GM18508 (cell line): ENCODE measurements around the gene MICAL2.
A peak's percentile ranks its signal among the peaks of the same experiment; 100 is the strongest.

Experiments
- ATAC-seq: cut with Tn5 transposase; IDR thresholded peaks from one replicate; pipeline ENCODE4 v1.9.1; 2021; ENCODE audit warnings: moderate number of reproducible peaks; ENCODE audit not compliant: insufficient read depth, unreplicated experiment

The MICAL2 gene

GRCh38 chr11:12165237-12165875, 55.0 kb downstream of the MICAL2 start:
- no peak for ATAC-seq

GRCh38 chr11:12166299-12167060, 56.1 kb downstream of the MICAL2 start:
- ATAC-seq = no peak

GRCh38 chr11:12167061-12168000, 56.9 kb downstream of the MICAL2 start:
- no peak for ATAC-seq

- ATAC-seq = no peak
These were observed 57.7 kb downstream of the MICAL2 start for GRCh38 chr11:12168114-12168513.

- ATAC-seq = no peak
These were observed 59.4 kb downstream of the MICAL2 start for GRCh38 chr11:12169822-12170221.

- ATAC-seq = no peak
These were observed 60.1 kb downstream of the MICAL2 start for GRCh38 chr11:12170501-12170900.

- ATAC-seq = no peak
These were observed 60.6 kb downstream of the MICAL2 start for GRCh38 chr11:12170984-12171383.

- ATAC-seq = no peak
These were observed 61.5 kb downstream of the MICAL2 start for GRCh38 chr11:12171921-12172320.

GRCh38 chr11:12172493-12173013, 62.2 kb downstream of the MICAL2 start:
- ATAC-seq = no peak

GRCh38 chr11:12173111-12173510, 62.7 kb downstream of the MICAL2 start:
- ATAC-seq = no peak

GRCh38 chr11:12174128-12174476, 63.7 kb downstream of the MICAL2 start:
- ATAC-seq = peak; percentile 20

GRCh38 chr11:12174477-12175143, 64.2 kb downstream of the MICAL2 start:
- peak; percentile 68 for ATAC-seq

- ATAC-seq = no peak
These were observed 65.4 kb downstream of the MICAL2 start for GRCh38 chr11:12175694-12176241.

GRCh38 chr11:12176410-12176809, 66.0 kb downstream of the MICAL2 start:
- ATAC-seq = no peak

- ATAC-seq = no peak
These were observed 67.4 kb downstream of the MICAL2 start for GRCh38 chr11:12177739-12178338.

- ATAC-seq = no peak
These were observed 68.6 kb downstream of the MICAL2 start for GRCh38 chr11:12179019-12179418.

GRCh38 chr11:12179531-12179930, 69.1 kb downstream of the MICAL2 start:
- no peak for ATAC-seq

GRCh38 chr11:12180257-12181205, 70.1 kb downstream of the MICAL2 start:
- no peak for ATAC-seq
